ENCODE data around the gene MYCBPAP.
A peak's percentile ranks its signal among the peaks of the same experiment; 100 is the strongest.

Gene MYCBPAP

DNA sequence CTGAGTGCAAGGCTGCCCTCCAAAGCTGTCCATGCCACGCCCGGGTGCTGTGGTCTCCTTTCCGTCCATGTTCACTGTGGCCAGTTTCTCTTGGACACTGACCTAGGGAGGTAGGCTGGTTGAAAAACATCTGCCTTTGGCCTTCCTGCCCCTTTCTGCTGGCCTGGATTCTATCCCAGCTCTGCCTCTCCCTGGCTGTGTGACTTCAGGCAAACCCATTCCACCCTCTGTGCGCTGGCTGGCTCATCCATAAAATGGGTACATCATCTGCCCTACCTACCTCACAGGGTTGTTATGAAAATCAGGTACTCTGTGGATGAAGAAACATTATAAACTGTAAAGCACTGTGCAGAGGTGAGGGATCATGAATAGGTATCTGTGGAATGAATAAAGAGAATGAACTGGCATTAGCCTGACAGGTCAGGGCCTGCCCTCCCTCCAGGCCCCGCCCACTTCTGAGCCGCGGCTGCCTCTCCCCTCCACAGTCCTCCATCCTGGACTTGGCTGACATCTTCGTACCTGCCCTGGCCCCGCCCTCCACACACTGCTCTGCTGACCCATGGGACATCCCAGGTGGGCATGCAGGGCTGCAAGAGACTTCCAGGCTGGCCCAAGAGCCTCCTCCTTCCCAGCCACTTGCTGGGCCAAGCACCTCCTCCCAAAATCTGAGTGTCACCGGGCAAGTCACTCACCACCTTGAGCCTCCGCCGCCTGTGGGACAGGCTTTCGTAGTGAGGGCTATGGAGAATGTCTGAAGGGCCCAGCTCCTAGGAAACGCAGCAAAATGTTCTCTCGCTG lies 31.7 kb downstream of the MYCBPAP start:
- DNase-seq, result no peak

DNA sequence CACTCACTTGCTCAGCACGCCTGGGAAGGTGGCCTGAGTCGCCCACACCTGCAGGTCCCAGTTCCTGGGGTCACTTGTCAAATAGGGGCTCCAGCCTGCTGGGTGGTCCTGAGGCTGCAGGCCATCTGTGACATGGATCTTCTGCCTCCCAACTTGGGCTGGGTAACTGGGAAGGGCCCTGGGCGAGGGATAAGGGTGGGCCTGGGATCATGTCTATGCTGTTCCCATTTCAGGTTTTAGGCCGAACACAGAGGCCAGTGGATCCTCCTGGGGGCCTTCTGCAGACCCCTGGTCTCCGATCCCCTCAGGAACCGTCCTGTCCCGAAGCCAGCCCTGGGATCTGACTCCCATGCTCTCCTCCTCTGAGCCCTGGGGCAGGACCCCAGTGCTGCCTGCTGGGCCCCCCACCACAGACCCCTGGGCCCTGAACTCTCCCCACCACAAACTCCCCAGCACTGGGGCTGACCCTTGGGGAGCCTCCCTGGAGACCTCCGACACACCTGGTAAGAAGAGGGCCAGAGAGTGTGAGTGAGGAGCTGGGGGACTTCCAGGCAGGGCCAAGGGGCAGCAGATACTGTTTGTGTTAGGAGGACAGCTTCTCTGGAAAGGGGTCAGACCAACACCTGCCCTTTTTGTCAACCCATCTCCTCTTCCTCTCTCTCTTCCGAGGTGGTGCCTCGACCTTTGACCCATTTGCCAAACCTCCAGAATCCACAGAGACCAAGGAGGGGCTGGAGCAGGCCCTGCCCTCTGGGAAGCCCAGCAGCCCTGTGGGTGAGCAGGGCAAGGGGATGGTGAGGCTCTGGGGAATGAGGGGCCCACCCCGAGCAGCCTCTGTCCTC lies 32.5 kb downstream of the MYCBPAP start:
- no peak for DNase-seq

DNA sequence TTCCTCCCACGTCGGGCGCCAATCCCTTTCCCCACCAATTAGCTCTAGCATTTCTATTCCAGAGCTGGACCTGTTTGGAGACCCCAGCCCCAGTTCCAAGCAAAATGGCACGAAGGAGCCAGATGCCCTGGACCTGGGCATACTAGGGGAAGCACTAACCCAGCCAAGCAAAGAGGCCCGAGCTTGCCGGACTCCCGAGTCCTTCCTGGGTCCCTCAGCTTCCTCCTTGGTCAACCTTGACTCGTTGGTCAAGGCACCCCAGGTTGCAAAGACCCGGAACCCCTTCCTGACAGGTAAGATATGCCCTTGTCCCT lies 33.1 kb downstream of the MYCBPAP start:
- no peak for DNase-seq

DNA sequence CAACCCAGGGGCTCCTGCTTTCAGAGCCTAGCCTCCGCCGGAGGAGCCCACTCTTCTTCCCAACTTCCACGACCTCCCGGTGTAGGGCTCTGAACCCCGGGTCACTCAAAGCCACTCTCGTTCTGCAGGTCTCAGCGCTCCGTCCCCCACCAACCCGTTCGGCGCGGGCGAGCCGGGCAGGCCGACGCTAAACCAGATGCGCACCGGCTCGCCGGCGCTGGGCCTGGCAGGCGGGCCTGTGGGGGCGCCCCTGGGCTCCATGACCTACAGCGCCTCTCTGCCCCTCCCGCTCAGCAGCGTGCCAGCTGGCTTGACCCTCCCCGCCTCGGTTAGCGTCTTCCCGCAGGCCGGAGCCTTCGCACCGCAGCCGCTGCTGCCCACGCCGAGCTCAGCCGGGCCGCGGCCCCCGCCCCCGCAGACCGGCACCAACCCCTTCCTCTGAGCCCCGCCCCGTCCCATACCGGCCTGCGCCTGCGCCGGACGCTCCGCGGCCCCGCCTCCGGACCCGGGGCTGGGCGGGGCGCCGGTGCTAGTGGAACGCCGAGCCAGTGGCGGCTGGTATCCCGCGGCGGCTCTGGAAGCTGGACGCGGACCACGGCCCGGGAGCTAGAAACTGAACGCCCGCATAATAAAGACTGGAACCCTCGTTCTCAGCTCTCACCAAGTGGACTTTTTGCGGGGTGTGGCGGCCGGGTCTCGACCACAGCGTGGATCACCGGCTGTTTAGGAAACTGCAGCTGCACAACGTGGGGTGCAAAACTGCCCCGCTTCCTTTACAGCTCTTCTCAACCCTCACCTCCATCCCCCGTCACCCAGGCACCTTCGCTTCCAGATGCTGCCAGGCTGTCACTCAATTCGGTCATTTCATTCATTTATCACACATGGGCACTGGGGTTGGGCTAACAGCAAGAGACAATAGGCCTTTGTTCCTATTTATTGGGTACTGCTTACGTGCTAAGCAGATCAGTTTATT lies 33.8 kb downstream of the MYCBPAP start:
- peak; percentile 96 for DNase-seq

DNA sequence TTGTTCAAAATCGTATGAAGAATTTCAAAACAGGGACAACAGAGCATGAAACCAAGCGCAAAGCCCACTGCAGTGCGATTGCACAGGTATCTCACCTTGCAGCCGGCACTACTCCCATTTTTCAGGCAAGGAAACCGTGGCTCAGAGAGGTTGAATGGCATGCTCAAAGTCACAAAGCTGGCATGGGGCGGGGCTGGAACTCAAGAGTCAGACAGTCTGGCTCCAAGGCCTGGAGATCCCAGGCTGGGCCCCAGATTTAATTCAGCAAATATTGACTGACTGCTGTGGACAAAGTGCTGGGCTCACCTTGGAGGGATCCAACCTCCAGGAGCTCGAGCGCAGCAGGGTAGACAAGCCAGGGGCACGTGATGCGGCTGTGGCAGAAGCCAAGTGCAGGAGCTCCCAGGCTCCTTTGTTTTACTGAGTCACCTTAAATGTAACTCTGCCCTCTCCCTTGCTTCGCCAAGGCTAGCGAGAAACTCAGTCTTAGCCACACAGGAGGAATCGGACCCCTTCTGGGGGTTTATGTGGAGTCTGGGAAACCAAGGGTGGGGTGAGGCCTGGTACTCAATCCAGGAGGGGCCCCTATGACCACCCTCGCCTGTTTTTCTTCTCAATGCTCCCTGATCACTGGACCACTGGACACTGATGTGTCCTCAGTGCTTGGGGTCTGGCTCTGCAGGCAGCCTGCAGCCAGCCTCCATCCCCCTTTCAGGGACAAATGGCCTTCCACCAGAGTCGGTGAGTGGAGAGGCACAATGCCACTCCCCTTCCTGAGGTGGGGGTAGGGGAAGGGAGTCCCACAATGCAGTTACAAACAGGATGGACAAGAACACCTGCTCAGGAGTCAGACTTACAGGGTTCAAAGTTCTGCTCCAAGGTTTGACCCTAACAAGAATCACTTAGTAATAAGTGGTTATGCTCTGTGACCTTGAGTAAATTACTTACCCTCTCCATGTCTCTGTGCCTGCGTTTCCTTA lies 34.8 kb downstream of the MYCBPAP start:
- no peak for DNase-seq

DNA sequence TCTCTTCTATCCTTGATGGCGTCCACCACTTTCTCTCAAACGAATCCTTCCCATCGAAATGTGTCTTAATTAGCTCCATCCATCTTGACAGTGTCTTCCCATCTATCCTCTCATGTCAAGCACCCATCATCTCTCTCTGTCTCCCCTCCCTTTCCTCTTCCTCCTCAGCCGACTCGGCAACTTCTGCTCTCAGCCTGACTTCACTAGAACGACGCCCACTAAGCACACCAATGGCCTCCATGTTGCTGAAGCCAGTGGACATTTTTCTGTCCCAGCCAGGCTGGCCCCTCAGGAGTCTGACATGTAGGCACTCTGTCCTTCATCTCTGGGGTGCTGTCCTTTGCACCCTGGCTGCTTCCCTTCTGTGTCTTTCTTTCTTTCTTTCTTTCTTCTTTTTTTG lies 36.3 kb downstream of the MYCBPAP start:
- DNase-seq, result no peak

DNA sequence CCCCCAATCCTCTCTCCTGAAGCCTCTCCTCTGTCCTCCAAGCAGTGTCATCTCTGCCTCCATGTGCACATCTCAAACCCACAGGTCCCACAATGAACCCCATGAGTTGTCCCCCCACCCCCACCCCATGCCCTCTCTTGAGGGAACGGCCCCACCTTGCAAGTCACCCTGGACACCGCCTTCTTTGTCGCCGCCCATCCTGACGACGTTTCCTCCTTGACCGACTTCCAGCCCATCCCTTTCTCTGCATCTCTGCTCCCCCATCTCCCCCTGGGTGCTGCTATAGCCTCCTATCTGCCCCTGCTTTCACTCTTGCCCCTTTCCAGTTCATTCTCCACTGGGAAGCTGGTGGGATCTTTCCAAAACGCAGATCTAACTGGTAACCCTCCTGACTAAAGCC lies 37.1 kb downstream of the MYCBPAP start:
- DNase-seq, result no peak

DNA sequence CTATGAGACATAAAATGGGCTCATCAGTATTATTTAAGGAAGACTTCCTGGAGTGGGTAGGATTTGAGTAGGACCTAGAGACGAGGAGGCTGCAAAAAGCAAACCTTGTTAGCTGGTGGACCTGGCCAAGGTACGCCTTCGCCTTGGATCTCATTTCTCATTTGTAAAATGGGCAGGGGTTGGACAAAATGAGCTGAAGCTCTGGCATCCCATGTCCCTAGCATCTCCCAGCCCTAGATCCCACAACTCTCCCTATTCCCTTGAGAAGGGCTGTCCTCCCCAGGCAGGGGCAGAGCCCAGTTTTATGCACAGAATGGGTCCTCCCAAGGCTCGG lies 38.4 kb downstream of the MYCBPAP start:
- DNase-seq, result no peak

DNA sequence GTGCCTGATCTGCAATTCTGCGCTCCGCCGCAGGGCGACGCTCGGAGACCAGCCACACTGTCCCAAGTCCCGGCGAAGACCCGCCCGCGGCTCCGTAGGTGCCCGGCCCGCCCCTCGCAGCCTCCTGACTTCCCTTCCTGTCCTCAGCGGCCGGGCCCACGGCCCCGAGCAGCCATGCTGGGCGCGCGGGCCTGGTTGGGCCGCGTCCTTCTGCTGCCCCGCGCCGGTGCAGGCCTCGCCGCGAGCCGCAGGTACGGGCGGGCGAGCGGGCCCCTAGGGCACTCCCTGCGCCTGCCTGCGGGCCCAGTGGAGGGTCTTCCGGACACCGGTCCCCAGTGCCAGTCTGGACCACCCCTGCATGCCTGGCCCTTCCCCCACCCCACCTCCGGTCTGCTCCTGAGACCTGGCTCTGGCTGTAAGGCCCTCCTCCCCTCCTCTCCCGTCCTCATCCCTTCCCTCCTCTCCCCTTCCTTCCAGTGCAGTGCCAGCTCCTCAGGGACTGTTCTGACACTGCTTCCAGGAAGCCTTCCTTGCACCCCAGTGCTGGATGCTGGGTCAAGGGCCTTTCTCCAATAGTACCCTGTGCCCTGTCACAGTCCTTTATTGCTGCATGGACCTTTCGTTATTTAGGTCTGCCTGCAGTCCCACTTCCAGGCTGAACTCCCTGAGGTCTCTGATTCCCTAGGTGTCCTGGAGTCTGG lies 38.9 kb downstream of the MYCBPAP start, which contains the start of gene SPATA20:
TSS of gene SPATA20 (plus strand) at position 140 of the 701 bp plus-strand sequence. CDS start at position 175, 35 bp downstream.
- peak; percentile 98 for DNase-seq

DNA sequence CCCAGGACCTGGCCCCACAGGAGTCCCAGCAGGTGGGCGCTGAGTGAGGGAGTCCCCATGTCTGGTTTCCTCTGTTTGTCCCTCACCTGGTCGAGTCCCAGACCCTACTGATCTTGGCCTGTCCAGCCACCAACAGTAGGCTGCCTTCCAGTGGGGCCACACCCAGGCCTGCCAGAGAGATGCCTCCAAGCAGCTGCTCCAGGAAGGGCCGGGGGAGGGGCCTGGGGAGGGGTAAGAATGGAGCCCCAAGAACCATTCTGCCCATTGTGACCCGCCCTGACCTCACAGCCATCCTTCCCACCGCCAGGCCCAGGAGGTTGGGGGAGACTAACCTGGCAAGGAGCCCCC lies 39.5 kb downstream of the MYCBPAP start:
- no peak for DNase-seq

DNA sequence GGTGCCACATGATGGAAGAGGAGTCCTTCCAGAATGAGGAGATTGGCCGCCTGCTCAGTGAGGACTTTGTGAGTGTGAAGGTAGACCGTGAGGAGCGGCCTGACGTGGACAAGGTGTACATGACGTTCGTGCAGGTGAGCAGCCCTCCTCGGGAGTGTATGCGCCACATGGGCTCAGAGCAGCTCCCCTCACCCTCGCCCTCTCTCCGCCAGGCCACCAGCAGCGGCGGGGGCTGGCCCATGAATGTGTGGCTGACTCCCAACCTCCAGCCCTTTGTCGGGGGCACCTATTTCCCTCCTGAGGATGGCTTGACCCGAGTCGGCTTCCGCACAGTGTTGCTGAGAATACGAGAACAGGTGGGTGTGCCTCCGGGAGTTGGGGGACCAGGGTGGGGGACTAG lies 40.6 kb downstream of the MYCBPAP start:
- DNase-seq, result no peak

DNA sequence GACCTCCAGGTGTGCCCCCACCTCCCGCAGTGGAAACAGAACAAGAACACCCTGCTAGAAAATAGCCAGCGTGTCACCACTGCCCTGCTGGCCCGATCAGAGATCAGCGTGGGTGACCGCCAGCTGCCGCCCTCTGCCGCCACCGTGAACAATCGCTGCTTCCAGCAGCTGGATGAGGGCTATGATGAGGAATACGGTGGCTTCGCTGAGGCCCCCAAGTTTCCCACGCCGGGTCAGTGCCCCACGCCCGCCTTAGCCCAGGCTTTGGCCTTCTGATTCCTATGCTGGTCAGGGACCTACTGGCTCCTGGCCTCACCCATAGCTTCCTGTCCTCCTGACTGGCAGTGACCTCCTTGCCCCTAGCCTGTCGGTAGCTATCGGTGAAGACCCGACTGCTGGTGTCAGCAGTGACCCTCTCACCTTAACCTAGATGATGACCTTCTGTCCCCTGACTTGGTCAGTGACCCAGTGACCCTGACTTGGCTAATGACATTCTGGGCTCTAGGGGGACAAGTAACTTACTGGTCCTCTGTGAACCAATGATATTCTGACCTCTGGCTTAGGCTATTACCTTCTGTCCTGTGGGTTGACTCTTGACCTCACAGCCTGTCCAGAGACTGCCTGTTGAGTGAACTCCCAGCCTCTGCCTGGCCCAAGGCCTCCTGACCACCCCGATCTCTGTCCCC lies 41.2 kb downstream of the MYCBPAP start:
- no peak for DNase-seq

DNA sequence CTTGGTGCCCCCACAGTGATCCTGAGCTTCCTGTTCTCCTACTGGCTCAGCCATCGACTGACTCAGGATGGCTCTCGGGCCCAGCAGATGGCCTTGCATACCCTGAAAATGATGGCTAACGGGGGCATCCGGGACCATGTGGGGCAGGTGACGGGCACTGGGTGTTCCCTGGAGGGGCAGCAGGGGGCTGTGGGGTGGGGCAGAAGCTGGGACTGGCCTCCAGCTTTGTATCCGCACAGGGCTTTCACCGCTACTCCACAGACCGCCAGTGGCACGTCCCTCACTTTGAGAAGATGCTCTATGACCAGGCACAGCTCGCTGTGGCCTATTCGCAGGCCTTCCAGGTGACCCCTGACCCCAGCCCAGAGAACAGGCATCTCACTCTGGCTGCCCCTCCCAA lies 41.7 kb downstream of the MYCBPAP start:
- DNase-seq, result no peak

DNA sequence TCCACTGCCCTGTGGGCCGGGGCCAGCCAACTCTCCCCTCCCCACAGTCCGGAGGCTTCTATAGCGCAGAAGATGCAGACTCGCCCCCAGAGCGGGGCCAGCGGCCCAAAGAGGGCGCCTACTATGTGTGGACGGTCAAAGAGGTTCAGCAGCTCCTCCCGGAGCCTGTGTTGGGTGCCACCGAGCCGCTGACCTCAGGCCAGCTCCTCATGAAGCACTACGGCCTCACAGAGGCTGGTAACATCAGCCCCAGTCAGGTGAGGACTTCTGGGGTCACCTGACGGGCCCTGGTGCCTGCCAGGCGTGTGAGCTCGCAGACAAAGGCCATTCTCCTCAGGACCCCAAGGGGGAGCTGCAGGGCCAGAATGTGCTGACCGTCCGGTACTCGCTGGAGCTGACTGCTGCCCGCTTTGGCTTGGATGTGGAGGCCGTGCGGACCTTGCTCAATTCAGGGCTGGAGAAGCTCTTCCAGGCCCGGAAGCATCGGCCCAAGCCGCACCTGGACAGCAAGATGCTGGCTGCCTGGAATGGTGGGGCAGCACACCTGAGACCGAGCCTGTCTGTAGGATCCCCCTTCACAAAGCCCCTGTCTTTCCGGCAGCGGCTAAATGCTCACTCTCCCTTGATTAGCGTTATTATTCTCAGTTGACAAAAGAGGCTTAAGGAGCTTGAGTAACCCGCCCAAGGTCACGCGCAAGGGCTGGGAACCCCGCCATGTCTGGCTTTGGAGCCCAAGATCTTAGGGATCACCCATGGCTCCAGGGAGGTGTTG lies 42.6 kb downstream of the MYCBPAP start:
- DNase-seq, result peak; percentile 96

DNA sequence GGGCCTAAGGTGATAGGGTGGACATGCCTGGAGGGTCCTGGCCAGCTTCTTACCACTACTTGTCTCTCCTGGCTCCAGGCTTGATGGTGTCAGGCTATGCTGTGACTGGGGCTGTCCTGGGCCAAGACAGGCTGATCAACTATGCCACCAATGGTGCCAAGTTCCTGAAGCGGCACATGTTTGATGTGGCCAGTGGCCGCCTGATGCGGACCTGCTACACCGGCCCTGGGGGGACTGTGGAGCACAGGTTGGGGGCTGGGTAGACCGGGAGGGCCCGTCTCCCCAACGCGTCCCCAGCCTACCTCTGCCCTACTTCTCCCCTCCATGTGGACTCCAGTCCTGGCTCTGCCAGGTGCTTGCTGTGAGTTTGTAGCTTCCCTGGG lies 43.2 kb downstream of the MYCBPAP start:
- DNase-seq, result no peak

DNA sequence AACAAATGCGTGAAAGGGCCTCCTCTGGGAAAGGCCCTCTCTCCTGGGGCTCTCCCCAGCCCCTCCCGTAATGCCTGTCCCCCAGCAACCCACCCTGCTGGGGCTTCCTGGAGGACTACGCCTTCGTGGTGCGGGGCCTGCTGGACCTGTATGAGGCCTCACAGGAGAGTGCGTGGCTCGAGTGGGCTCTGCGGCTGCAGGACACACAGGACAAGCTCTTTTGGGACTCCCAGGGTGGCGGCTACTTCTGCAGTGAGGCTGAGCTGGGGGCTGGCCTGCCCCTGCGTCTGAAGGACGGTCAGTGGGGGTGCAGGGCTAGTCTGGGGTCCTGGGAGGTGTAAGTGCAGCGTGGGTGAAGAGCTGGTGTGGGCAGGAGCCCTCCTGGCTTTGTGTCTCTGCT lies 43.6 kb downstream of the MYCBPAP start:
- no peak for DNase-seq

DNA sequence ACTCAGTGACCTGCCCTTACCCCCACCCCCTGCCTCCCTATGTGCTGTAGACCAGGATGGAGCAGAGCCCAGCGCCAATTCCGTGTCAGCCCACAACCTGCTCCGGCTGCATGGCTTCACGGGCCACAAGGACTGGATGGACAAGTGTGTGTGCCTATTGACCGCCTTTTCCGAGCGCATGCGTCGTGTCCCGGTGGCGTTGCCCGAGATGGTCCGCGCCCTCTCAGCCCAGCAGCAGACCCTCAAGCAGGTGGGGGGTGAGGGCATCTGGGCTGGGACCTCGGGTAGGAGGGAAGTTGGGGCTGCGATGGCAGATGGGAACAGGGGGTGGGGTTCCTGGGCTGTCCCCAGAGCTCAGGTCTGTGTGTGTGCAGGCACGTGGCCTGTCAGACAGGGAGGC lies 46.0 kb downstream of the MYCBPAP start:
- DNase-seq, result no peak

DNA sequence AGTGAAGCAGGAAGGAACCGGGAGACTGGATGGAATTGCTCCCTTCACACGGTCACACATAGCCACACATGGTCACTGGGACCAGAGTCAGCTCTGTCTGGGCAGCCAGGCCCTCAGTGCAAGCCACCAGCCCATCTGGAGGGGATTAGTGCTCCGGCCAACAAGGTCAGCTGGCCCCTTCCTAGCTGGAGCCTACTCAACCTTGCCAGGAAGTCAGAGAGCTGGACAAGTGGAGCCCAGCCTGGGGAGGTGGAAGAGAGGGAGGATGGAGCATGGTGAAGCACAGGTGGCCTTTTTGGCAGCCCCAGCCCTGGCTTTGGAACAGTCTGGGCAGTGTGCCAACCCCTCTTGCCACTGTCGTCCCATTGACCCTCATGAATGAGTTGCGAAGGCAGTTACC lies 48.6 kb downstream of the MYCBPAP start:
- no peak for DNase-seq

DNA sequence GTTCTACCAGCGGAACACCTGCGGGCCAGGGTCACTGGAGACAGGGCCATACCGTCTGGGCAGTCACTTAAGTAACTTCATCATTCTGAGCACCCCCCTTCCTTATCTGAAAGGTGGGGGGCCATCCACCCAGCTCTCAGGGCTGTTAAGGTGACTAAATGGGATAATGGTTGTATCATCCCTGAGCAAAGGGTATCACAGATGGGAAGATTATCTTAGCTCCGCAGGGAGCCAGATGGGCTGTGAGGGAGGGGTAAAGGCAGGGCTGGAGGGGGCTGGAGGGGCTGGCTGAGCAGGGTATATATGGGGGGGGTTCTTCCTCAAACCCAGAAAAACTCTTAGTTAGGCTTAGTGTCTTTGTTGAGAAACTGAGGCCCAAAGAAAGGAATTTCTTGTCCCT lies 49.4 kb downstream of the MYCBPAP start:
- no peak for DNase-seq

DNA sequence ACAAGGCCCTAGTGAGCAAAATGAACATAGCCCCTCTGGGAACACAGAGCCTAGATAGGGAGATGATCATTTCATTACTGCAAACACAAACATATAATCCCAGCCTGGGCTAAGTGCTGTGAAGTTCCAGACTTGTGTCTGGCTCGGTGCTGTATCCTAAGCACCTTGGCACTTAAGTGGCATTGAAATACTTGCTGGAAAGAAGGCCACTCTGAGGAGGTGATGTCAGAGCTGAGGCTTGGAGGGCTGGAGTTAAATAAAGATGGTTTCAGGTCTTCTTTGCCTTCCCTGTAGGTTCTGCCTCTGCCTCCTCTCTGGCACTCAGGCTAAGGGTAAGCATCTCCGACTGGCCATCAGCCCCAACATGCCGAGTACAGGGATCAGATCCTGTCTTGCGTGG lies 49.9 kb downstream of the MYCBPAP start:
- no peak for DNase-seq

All from islet precursor cell (in vitro differentiated cells).